ENCODE results near the gene HDAC6.
A peak's percentile ranks its signal among the peaks of the same experiment; 100 is the strongest.

HDAC6 gene

GRCh38 chrX:48801280-48802088, at the start of gene HDAC6:
HDAC6 (plus strand) TSS chrX:48802067; CDS start chrX:48802693, 626 bp downstream.
- DNase-seq (ENCODE audit: low read depth in 1 of 2, low spot score in 1 of 2) = peak; percentile 85 to 87

DNA sequence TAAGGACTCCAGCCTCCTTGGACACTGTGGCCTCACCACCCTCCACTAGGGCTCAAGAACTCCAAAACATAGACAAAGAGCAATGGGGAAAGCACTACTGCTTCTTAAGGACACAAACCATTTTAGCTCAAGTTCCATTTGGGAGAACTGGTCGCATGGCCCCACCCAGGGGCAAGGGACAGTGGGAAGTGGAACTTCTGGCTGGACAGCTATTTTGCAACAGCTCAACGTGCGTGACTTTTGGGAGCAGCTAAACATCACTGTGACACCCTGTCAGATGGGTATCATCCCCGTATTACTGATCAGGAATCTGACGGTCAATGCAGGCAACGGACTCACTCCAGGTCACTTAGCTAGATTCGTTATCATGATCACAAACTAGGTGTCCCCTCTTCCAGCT, 49.4 kb upstream of the HDAC6 start:
- no peak for DNase-seq (ENCODE audit: low read depth in 1 of 2, low spot score in 1 of 2)

DNA sequence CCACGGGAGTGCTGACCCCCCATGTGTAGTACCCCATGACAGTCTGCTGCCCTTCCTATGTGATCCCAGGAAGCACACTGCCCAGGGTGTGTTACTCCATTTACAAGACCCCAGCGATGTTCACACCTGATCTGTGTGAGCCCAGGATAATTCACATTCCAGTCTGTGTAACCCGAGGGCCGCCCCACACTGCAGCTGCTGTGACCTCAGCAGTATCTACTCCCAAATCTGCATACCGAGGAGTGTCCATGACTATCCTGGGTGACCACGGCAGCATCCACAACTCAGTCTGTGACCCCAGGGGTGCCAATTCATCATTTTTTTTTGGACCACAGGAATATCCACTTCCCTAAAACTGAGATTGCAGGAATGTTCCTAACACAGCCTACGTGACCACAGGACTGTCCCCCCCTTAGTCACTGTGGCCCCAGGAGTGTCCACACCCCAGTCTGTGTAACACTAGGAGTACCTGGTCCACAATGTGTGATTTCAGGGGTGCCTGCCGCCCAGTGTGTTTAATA, 48.1 kb upstream of the HDAC6 start:
- no peak for DNase-seq (ENCODE audit: low read depth in 1 of 2, low spot score in 1 of 2)

DNA sequence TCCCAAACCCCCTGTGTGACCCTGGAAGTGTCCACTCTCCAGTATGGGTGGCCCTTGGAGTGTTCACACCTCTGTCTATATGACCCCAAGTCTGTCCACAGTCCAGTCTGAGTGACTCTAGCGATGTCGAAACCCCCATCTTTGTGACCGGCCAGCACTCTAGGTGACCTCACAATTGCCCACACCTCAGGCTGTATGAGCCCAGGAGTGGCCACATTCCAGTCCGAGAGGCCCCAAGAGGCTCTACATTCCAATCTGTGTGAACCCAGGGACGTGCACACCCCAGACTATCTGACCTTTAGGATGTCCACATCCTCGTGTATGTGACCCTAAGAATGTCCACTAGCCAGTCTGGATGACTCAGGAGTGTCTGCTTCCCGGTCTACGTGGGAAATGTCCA, 47.6 kb upstream of the HDAC6 start:
- DNase-seq (ENCODE audit: low read depth in 1 of 2, low spot score in 1 of 2) = no peak

DNA sequence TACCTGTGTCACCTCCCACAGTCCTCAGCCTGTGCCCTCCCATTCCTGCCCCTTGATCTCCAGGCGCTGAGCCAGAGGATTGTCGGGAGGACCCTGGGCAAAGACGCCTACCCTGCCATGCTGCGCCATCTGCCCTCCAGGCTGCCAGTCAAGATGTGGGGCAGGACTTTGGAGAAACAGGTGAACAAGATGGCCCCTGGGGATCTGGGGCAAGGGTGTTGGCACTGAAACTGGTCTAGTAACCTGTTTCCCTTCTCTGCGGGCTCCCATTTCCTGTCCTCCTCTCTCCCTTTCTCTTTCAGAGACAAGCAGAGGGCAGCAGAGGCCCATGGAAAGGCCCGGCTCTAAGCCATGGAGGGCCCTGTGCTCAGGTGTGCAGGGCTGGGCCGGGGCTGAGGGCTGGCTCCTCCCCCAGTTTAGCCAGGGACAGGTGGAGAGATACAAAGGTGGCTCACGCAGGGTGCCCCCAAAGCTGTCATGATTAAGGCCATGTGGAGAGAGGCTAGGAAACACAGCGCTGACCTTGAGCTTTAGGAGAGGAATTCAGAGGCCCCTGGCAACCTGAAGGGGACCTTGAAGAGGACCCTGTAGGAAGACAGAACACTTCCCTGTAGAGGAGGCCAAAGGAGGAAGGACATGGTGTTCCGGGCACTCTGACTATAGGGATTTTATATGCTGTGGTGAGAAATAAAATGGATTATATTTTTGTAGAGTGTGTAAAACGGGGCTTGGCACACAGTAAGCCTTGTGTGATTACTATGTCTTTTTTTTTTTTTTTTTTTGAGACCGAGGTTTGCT, 40.0 kb upstream of the HDAC6 start, which contains the start of gene GLOD5:
GLOD5 (plus strand) TSS at position 74 of the 798 bp plus-strand sequence; CDS start at position 118, 44 bp downstream.
- no peak for DNase-seq (ENCODE audit: low read depth in 1 of 2, low spot score in 1 of 2)

- DNase-seq (ENCODE audit: low read depth in 1 of 2, low spot score in 1 of 2) = no peak
These were observed 32.6 kb upstream of the HDAC6 start for GRCh38 chrX:48769230-48769629.

DNA sequence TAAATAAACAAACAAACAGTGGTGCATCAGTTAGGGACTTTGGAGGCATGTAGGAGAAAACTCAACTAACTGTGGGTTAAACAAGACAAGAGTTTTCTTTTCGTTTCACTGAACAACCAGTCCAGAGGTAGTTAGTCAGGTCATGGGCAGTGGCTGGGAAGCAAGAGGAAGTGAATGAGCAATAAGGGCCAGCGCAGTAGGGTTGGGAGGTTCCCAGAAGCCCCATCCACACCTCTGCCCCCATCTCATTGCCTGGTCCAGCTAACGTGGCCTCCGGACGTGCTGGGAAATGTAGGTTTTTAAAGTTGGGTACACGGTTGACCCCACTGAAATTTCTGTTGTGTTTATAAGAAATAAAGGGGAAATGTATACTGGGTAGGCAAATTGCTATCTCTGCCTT, 31.6 kb upstream of the HDAC6 start:
- DNase-seq (ENCODE audit: low read depth in 1 of 2, low spot score in 1 of 2) = no peak

- DNase-seq (ENCODE audit: low read depth in 1 of 2, low spot score in 1 of 2) = no peak
These were observed 29.3 kb upstream of the HDAC6 start for GRCh38 chrX:48772602-48773001.

- no peak for DNase-seq (ENCODE audit: low read depth in 1 of 2, low spot score in 1 of 2)
These were observed 24.9 kb upstream of the HDAC6 start for GRCh38 chrX:48776818-48777439.

DNA sequence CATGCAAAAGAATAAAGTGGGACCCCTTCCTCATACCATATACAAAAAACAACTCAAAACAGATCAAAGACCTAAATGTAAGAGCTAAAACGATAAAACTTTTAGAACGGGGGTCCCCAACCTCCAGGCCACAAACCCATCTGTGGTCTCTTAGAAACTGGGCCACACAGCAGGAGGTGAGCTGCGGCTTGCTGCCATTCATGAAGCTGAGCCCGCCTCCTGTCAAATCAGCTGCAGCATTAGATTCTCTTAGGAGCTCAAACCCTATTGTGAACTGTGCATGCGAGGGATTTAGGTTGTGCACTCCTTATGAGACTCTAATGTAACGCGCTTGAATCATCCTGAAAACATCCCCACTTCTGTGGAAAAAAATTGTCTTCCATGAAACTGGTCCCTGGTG, 22.5 kb upstream of the HDAC6 start:
- DNase-seq (ENCODE audit: low read depth in 1 of 2, low spot score in 1 of 2) = no peak

GRCh38 chrX:48781705-48782104, 20.2 kb upstream of the HDAC6 start:
- no peak for DNase-seq (ENCODE audit: low read depth in 1 of 2, low spot score in 1 of 2)

DNA sequence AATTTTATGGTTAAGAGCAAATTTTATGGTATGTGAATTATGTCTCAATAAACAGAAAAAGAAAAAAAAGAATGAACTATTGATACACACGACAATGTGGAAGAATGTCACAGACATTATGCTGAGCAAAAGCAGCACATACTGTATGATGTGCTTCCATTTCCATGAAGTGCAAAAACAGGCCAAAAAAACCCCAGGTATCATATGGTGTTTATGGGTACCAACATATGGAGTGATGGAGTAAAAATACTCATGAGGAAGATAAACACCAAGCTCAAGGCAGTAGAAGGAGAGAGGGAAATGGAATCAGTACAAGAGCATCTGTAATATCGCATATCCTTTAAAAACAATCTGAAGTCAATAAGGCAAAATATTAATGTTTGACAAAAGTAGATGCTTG, 19.7 kb upstream of the HDAC6 start:
- no peak for DNase-seq (ENCODE audit: low read depth in 1 of 2, low spot score in 1 of 2)

- DNase-seq (ENCODE audit: low read depth in 1 of 2, low spot score in 1 of 2) = no peak
These were observed 19.1 kb upstream of the HDAC6 start for GRCh38 chrX:48782795-48783194.

- no peak for DNase-seq (ENCODE audit: low read depth in 1 of 2, low spot score in 1 of 2)
These were observed 17.1 kb upstream of the HDAC6 start for GRCh38 chrX:48784726-48785125.

- no peak for DNase-seq (ENCODE audit: low read depth in 1 of 2, low spot score in 1 of 2)
These were observed 16.7 kb upstream of the HDAC6 start for GRCh38 chrX:48785186-48785539.

DNA sequence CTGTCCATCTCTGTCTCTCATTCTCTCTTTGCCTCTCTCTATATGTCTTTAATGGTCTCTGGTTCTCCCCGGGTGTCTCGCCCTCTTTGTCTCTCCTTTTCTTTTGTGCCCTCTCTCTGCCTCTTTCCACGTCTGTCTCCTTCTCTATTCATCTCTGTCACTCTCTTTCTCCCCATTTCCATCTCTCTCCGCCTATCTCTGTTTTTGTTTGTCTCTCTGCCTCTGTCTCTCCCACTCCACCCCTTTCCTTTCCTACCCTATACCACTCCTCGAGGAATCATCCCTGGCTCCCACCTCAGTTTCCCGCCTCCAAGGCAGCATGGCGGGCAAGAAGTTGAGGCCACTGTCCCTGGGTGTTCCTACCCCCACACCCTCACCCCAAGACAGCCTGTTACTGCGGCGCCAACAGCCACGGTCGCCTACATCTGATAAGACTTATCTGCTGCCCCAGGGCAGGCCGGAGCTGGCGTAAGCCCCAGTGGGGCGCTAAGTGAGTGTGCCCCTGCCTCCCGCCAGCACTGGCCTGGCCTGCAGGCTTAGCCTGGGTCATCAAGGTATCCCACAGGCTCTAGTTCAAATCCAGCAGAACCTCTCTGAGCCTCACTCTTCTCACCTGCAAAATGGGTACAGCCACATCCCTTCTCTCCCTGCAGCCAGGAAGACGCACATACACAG, 16.2 kb upstream of the HDAC6 start:
- DNase-seq (ENCODE audit: low read depth in 1 of 2, low spot score in 1 of 2) = no peak

DNA sequence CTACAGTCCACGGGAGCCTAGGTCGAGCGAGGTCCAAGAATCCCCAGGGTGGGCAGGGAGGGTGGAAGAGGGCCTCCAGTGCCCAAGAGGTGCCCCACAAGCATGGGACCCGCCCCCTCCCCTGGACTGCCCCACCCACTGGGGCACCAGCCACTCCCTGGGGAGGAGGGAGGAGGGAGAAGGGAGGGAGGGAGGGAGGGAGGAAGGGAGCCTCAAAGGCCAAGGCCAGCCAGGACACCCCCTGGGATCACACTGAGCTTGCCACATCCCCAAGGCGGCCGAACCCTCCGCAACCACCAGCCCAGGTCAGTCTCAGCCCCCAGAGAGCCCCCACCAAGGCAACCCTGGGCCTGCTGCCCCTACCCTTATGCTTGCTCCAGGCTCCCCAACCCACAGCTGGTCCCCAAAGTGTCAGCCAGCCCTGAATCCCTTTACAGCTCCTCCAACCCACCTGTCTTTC, 15.5 kb upstream of the HDAC6 start, which contains the start of gene GATA1:
GATA1 (plus strand) TSS at position 250 of the 460 bp plus-strand sequence. CDS start 4,520 bp downstream, outside the sequence.
- DNase-seq (ENCODE audit: low read depth in 1 of 2, low spot score in 1 of 2) = no peak

DNA sequence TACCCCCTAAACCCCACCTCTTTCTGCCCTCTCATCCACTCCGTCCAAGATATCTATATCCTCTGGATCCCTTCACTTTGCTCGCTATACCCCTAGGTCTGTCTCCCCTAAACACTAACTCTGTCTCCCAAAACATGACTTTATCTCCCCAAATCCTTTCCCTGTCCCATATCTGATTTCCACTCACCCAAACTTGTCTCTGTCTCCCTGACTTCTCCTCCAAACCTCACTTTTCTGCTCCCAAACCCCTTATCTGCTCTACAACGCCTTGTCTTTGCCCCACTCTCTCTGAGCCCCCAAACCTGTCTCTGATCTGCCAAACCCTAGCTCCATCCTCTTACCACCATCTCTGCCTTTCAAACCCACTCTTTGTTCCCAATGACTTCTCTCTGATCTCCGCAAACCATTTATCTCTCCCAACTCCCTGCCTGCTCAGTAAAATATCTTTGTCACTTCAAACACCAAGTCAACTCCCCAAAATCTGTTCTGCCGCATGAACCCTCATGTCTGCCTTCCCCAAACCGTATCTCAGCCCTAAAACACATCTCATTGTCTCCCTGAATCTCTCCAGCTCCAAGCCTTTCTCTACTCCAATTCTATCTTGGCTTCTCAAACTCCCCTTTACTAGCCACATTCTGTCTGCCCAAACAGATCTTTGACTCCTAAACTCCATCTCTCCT, 14.9 kb upstream of the HDAC6 start:
- DNase-seq (ENCODE audit: low read depth in 1 of 2, low spot score in 1 of 2) = no peak

GRCh38 chrX:48787505-48788443, 14.1 kb upstream of the HDAC6 start:
- DNase-seq (ENCODE audit: low read depth in 1 of 2, low spot score in 1 of 2) = no peak

Data from stimulated activated CD4-positive, alpha-beta T cell treated with anti-CD3 and anti-CD28 coated beads, Interleukin-15, amount 100 ng/mL, for 1 hour (primary cell).